ENCODE data around the gene ZNF438.

Gene ZNF438

DNA sequence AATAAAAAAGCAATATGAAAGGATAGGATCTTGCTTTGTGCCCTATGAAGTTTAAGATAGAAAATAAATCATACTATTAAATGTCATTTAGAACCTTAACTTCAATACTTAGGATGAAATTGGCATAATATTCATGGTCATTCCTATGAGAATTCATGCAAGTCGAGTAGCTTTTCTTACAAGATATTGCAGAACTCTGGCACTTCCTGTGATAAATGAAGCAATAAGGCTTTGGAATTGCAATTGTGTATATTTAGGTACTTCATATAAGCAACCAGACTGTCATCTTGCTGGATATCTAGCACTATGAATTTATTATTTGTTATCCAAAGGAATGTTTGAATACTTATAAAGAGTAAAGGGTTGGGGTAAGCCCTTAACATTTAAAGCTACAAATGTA lies 116.5 kb downstream of the ZNF438 start (continued):
- TF ChIP-seq TSHZ2 (CRISPR knock-in tag; IDR thresholded peaks at IDR 0.05): no peak
- no peak for TF ChIP-seq ZNF565 (CRISPR knock-in tag; conservative IDR thresholded peaks at IDR 0.05; ENCODE audit: low read depth)
- no peak for TF ChIP-seq ZFP30 (CRISPR knock-in tag; IDR thresholded peaks at IDR 0.05)
- no peak for TF ChIP-seq TOX (CRISPR knock-in tag; IDR thresholded peaks at IDR 0.05; ENCODE audit: borderline replicate concordance)

GRCh38 chr10:30911303-30911863 lies 120.3 kb downstream of the ZNF438 start:
- TF ChIP-seq ARNTL (CRISPR knock-in tag; IDR thresholded peaks at IDR 0.05; ENCODE audit: borderline replicate concordance, low read depth) (no peak), ESRRG (CRISPR knock-in tag; IDR thresholded peaks at IDR 0.05) (no peak), CREB5 (CRISPR knock-in tag; IDR thresholded peaks at IDR 0.05; ENCODE audit: low read depth) (no peak), TOX (CRISPR knock-in tag; IDR thresholded peaks at IDR 0.05; ENCODE audit: borderline replicate concordance) (no peak), BACH2 (CRISPR knock-in tag; IDR thresholded peaks at IDR 0.05; ENCODE audit: borderline replicate concordance) (no peak), SNAI2 (CRISPR knock-in tag; IDR thresholded peaks at IDR 0.05) (no peak), ZFP3 (CRISPR knock-in tag; IDR thresholded peaks at IDR 0.05) (no peak), OSR1 (CRISPR knock-in tag; IDR thresholded peaks at IDR 0.05) (no peak), ZFP30 (CRISPR knock-in tag; IDR thresholded peaks at IDR 0.05) (no peak), ZNF70 (CRISPR knock-in tag; IDR thresholded peaks at IDR 0.05) (no peak), RARB (CRISPR knock-in tag; IDR thresholded peaks at IDR 0.05) (no peak), ZNF565 (CRISPR knock-in tag; conservative IDR thresholded peaks at IDR 0.05; ENCODE audit: low read depth) (no peak), ZNF8 (CRISPR knock-in tag; IDR thresholded peaks at IDR 0.05) (no peak), PPARA (CRISPR knock-in tag; IDR thresholded peaks at IDR 0.05; ENCODE audit: borderline replicate concordance) (no peak), TCF4 (CRISPR knock-in tag; IDR thresholded peaks at IDR 0.05; ENCODE audit: borderline replicate concordance) (no peak), TSHZ2 (CRISPR knock-in tag; IDR thresholded peaks at IDR 0.05) (no peak)
- TF ChIP-seq, protein P1, sequence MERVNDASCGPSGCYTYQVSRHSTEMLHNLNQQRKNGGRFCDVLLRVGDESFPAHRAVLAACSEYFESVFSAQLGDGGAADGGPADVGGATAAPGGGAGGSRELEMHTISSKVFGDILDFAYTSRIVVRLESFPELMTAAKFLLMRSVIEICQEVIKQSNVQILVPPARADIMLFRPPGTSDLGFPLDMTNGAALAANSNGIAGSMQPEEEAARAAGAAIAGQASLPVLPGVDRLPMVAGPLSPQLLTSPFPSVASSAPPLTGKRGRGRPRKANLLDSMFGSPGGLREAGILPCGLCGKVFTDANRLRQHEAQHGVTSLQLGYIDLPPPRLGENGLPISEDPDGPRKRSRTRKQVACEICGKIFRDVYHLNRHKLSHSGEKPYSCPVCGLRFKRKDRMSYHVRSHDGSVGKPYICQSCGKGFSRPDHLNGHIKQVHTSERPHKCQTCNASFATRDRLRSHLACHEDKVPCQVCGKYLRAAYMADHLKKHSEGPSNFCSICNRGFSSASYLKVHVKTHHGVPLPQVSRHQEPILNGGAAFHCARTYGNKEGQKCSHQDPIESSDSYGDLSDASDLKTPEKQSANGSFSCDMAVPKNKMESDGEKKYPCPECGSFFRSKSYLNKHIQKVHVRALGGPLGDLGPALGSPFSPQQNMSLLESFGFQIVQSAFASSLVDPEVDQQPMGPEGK (CRISPR knock-in tag; IDR thresholded peaks at IDR 0.05; ENCODE audit: borderline replicate concordance): no peak
- no peak for ATAC-seq

DNA sequence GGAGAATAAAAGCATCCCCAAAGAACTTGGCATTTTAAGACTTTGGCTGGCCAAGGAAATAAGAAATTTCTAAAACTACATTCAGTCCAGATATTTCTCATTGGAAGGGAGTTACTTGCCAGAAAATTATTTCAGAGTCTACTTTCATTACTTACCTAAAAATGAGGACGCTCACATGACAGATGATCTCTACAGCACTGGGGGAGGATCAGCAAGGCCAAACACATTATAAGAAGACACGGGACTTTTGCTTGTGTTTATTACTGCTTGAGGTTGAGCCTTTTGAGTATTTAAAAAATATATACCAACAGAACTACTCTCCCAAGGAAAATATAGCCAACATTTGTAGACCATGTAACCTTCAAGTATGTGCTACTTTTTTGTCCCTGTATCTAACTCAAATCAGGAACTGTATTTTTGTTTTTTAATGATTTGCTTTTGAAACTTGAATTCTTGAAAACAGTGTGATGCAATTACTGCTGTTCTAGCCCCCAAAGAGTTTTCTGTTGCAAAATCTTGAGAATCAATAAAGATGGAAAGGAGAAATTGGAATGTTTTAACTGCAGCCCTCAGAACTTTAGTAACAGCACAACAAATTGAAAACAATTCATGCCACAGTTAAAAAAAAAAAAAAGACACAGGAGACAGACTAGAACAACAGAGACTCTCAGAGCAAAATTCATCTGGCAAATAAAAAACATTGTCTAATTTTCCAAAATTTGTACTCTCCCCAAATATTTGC lies 128.1 kb downstream of the ZNF438 start:
- TF ChIP-seq, protein P2, sequence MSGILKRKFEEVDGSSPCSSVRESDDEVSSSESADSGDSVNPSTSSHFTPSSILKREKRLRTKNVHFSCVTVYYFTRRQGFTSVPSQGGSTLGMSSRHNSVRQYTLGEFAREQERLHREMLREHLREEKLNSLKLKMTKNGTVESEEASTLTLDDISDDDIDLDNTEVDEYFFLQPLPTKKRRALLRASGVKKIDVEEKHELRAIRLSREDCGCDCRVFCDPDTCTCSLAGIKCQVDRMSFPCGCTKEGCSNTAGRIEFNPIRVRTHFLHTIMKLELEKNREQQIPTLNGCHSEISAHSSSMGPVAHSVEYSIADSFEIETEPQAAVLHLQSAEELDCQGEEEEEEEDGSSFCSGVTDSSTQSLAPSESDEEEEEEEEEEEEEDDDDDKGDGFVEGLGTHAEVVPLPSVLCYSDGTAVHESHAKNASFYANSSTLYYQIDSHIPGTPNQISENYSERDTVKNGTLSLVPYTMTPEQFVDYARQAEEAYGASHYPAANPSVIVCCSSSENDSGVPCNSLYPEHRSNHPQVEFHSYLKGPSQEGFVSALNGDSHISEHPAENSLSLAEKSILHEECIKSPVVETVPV (CRISPR knock-in tag; IDR thresholded peaks at IDR 0.05): no peak
- TF ChIP-seq ISL1 (CRISPR knock-in tag; IDR thresholded peaks at IDR 0.05) (no peak), CSDC2 (CRISPR knock-in tag; IDR thresholded peaks at IDR 0.05) (no peak), ZNF8 (CRISPR knock-in tag; IDR thresholded peaks at IDR 0.05) (no peak), CREB5 (CRISPR knock-in tag; IDR thresholded peaks at IDR 0.05; ENCODE audit: low read depth) (no peak), ZNF565 (CRISPR knock-in tag; conservative IDR thresholded peaks at IDR 0.05; ENCODE audit: low read depth) (no peak), TOX (CRISPR knock-in tag; IDR thresholded peaks at IDR 0.05; ENCODE audit: borderline replicate concordance) (no peak), ESRRG (CRISPR knock-in tag; IDR thresholded peaks at IDR 0.05) (no peak), RARB (CRISPR knock-in tag; IDR thresholded peaks at IDR 0.05) (no peak), ZC3H10 (CRISPR knock-in tag; IDR thresholded peaks at IDR 0.05) (no peak), TCF4 (CRISPR knock-in tag; IDR thresholded peaks at IDR 0.05; ENCODE audit: borderline replicate concordance) (no peak), ZFP3 (CRISPR knock-in tag; IDR thresholded peaks at IDR 0.05) (no peak)
- TF ChIP-seq, protein P1 (CRISPR knock-in tag; IDR thresholded peaks at IDR 0.05; ENCODE audit: borderline replicate concordance): no peak

More for the DNA sequence above, 128.1 kb downstream of the ZNF438 start:
- no peak for ATAC-seq

Data from SK-N-SH treated with all-trans-retinoic acid at 6 μM for 48 hours (cell line).